Osteoblast (primary cell): Measurements from ENCODE around the gene CYSTM1. TPM values are rescaled to one million over a fixed set of nuclear protein-coding genes. Genes with fewer than 3 reads are reported as not detected.

ENCODE experiments used
- DNase-seq: peaks from one replicate; pipeline ENCODE4 v3.0.0; 2011; ENCODE audit warnings: low spot score, mixed read lengths; ENCODE audit not compliant: insufficient read length; ENCODE audit errors: missing footprints
- H2AFZ ChIP-seq: 2 replicates; pipeline ENCODE4 v1.6.0; 2011; ENCODE audit warnings: mild to moderate bottlenecking, low read length
- H3K27ac ChIP-seq: 2 replicates; pipeline ENCODE4 v1.5.1; 2011; ENCODE audit warnings: mild to moderate bottlenecking, low read depth, low read length, moderate library complexity
- H3K27me3 ChIP-seq: 2 replicates; pipeline ENCODE4 v1.6.0; 2012; ENCODE audit warnings: mild to moderate bottlenecking, control low read depth, inconsistent platforms, low read length, moderate library complexity; ENCODE audit not compliant: insufficient read depth
- H3K36me3 ChIP-seq: 2 replicates; pipeline ENCODE4 v1.5.1; 2011; ENCODE audit warnings: mild to moderate bottlenecking, low read length, control low read depth, moderate library complexity; ENCODE audit not compliant: insufficient read depth
- H3K4me1 ChIP-seq: 2 replicates; pipeline ENCODE4 v1.5.1; 2011; ENCODE audit warnings: mild to moderate bottlenecking, low read length, control low read depth, moderate library complexity; ENCODE audit not compliant: insufficient read depth
- H3K4me2 ChIP-seq: 2 replicates; pipeline ENCODE4 v1.6.0; 2011; ENCODE audit warnings: mild to moderate bottlenecking, low read length; ENCODE audit not compliant: insufficient read depth
- H3K4me3 ChIP-seq: fragments of 200-600 bp; sonication (generic); 3 replicates; pipeline ENCODE4 v1.5.1; 2012; ENCODE audit warnings: mild to moderate bottlenecking, low read length, inconsistent platforms; ENCODE audit not compliant: insufficient read depth
- H3K79me2 ChIP-seq: 2 replicates; pipeline ENCODE4 v1.6.0; 2012; ENCODE audit warnings: mild to moderate bottlenecking, low read length, control low read depth, inconsistent platforms; ENCODE audit not compliant: insufficient read depth
- H3K9me3 ChIP-seq: 2 replicates; pipeline ENCODE4 v1.5.1; 2011; ENCODE audit warnings: low read depth, low read length, control low read depth
- H4K20me1 ChIP-seq: 2 replicates; pipeline ENCODE4 v1.6.0; 2012; ENCODE audit warnings: mild to moderate bottlenecking, low read length, control low read depth; ENCODE audit not compliant: insufficient read depth
- CTCF ChIP-seq: IDR thresholded peaks from 2 replicates; pipeline ENCODE4 v1.5.1; 2011; ENCODE audit warnings: mild to moderate bottlenecking, low read depth, low read length, moderate library complexity; ENCODE audit errors: extremely low read depth
- total RNA-seq: library from RNA; depleted of rRNA; stranded (reverse); fragments of >200 nt; gene quantifications from 2 replicates; pipeline ENCODE4 v1.2.3, GENCODE V29; 2012

Gene CYSTM1
- total RNA-seq, 1 donor = 27.9 TPM

DNA sequence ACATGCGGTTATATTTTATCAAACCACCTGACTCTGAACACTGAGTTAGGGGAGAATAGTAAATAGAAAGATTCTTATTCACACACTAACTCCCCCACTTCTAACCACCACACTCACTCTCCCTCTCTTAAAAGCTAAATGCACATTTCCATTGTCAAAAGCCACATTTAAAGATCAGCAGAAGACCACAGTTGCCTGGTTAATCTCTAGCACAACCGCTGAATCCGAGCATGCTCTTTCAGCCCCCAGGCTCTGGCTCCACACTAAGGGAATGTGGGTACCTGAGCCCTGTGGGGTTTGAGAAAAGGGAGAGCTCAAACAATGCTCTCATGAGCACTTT lies 92.2 kb downstream of the CYSTM1 start:
- Histone ChIP-seq H3K9me3 (no peaks in the 10 kb centered on the region), H3K27me3 (no peaks in the 10 kb centered on the region), H3K27ac (no peak overlapping the region), H3K4me2 (no peak overlapping the region), H3K79me2 (peaks cover 37% of the 10 kb centered on the region), H3K36me3 (no peaks in the 10 kb centered on the region), H4K20me1 (peaks cover 5% of the 10 kb centered on the region), H2AFZ (no peak overlapping the region), H3K4me3 (no peak overlapping the region), H3K4me1 (peaks cover 4% of the 10 kb centered on the region)
- no peak for TF ChIP-seq CTCF
- DNase-seq = no peak

DNA sequence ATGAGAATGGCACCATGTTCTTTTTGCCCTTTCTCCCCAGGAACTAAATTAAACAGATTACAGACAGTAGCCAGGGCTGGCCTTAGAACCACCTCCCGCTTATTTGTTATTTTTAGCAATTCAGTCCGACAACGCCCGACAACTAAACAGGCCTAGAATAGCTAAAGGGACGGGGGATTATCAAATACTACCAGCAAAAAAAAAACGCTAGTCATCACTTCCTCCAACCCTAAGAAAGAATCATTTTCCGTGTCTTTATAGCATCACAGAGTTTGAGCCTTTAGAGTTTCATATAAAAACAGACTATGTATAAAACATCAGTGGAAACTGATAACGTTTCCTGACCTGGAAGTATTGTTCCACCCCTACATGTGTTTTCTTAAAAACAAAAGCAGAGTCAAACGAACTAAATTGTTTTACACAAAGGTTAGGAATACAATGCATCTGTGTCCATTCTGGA lies 92.6 kb downstream of the CYSTM1 start:
- H3K27me3 ChIP-seq = no peaks in the 10 kb centered on the region
- H2AFZ ChIP-seq = no peak overlapping the region
- no peak overlapping the region for H3K4me3 ChIP-seq
- no peak for DNase-seq
- no peaks in the 10 kb centered on the region for H3K4me1 ChIP-seq
- H3K4me2 ChIP-seq = no peak overlapping the region
- TF ChIP-seq CTCF = no peak
- peaks cover 5% of the 10 kb centered on the region for H4K20me1 ChIP-seq
- no peaks in the 10 kb centered on the region for H3K9me3 ChIP-seq
- no peak overlapping the region for H3K27ac ChIP-seq
- peaks cover 33% of the 10 kb centered on the region for H3K79me2 ChIP-seq
- H3K36me3 ChIP-seq = no peaks in the 10 kb centered on the region

DNA sequence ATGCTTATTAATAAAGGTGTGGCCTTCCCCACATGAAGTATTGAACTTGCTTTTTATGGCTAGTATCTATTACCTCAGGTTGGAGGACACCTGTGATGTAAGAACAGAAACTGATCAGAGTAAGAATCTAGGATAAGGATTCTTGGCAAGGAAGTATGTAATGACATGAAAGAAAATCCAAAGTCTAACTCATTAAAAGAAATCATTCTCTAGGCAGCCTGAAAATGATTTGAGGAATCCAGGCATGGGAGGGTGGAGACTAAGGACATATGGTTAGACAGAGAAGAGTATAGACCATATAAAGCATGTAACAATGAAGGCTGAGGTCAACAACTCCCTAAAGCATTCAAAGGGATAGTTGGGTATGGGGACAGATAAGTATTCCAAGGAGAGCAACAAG lies 95.0 kb downstream of the CYSTM1 start:
- H3K27me3 ChIP-seq = no peaks in the 10 kb centered on the region
- no peaks in the 10 kb centered on the region for H3K4me1 ChIP-seq
- no peak overlapping the region for H3K4me2 ChIP-seq
- H3K36me3 ChIP-seq = peaks cover 5% of the 10 kb centered on the region
- DNase-seq = no peak
- no peak for TF ChIP-seq CTCF
- H3K79me2 ChIP-seq = peaks cover 25% of the 10 kb centered on the region
- no peak overlapping the region for H2AFZ ChIP-seq
- H3K9me3 ChIP-seq = no peaks in the 10 kb centered on the region
- no peak overlapping the region for H3K27ac ChIP-seq
- no peak overlapping the region for H3K4me3 ChIP-seq
- H4K20me1 ChIP-seq = peaks cover 18% of the 10 kb centered on the region

GRCh38 chr5:140273401-140273877 lies 98.5 kb downstream of the CYSTM1 start:
- Histone ChIP-seq H3K36me3 (peaks cover 5% of the 10 kb centered on the region), H2AFZ (no peak overlapping the region), H3K79me2 (peaks cover 5% of the 10 kb centered on the region), H3K9me3 (no peaks in the 10 kb centered on the region), H3K27me3 (no peaks in the 10 kb centered on the region), H3K27ac (peak overlapping the region; percentile 32), H3K4me3 (no peak overlapping the region), H3K4me1 (no peaks in the 10 kb centered on the region), H4K20me1 (peaks cover 18% of the 10 kb centered on the region), H3K4me2 (no peak overlapping the region)
- no peak for DNase-seq
- no peak for TF ChIP-seq CTCF
